ENCODE data around the gene ZC3H14.

Gene ZC3H14

GRCh38 chr14:88632512-88632911, 69.7 kb downstream of the ZC3H14 start:
- Histone ChIP-seq H3K27ac (ENCODE audit: low read length) (no peak overlapping the region), H3K4me3 (ENCODE audit: low read depth in 1 of 2, low read length in 2 of 2) (no peak overlapping the region), H3K4me1 (ENCODE audit: control insufficient read depth in 1 of 2, insufficient read depth in 2 of 2, low read length in 2 of 2) (no peaks in the 10 kb centered on the region), H3K36me3 (ENCODE audit: control insufficient read depth in 1 of 2, insufficient read depth in 2 of 2, low read length in 2 of 2) (no peaks in the 10 kb centered on the region), H3K9me3 (ENCODE audit: control insufficient read depth in 1 of 2, low read length in 2 of 2) (no peaks in the 10 kb centered on the region), H3K27me3 (ENCODE audit: low read depth, low read length) (no peaks in the 10 kb centered on the region)

DNA sequence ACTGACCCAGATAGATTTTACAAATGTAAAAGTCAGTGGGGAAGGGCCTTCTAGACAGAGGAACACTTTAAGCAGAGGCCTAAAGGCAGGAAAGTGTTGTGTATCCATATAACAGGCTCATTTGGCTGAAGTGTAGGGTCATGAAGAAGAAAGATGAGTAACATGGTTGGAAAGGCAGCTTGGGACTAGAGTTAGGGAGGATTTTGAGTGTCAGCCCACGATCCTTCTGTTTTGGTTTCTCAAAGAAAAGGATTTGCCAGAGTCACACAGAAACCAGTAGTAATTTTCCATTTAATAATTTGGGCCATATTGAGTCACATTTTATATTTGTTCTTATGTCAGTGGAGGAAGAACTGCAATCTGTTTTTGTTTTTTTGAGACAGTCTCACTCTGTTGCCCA, 76.4 kb downstream of the ZC3H14 start:
- H3K4me1 ChIP-seq (ENCODE audit: control insufficient read depth in 1 of 2, insufficient read depth in 2 of 2, low read length in 2 of 2): no peaks in the 10 kb centered on the region
- H3K27me3 ChIP-seq (ENCODE audit: low read depth, low read length): no peaks in the 10 kb centered on the region
- no peak overlapping the region for H3K27ac ChIP-seq (ENCODE audit: low read length)
- H3K4me3 ChIP-seq (ENCODE audit: low read depth in 1 of 2, low read length in 2 of 2): no peak overlapping the region
- H3K9me3 ChIP-seq (ENCODE audit: control insufficient read depth in 1 of 2, low read length in 2 of 2): no peaks in the 10 kb centered on the region
- no peaks in the 10 kb centered on the region for H3K36me3 ChIP-seq (ENCODE audit: control insufficient read depth in 1 of 2, insufficient read depth in 2 of 2, low read length in 2 of 2)

GRCh38 chr14:88660056-88660455, 97.2 kb downstream of the ZC3H14 start:
- Histone ChIP-seq H3K27ac (ENCODE audit: low read length) (no peak overlapping the region), H3K27me3 (ENCODE audit: low read depth, low read length) (no peaks in the 10 kb centered on the region), H3K4me1 (ENCODE audit: control insufficient read depth in 1 of 2, insufficient read depth in 2 of 2, low read length in 2 of 2) (no peaks in the 10 kb centered on the region), H3K9me3 (ENCODE audit: control insufficient read depth in 1 of 2, low read length in 2 of 2) (no peaks in the 10 kb centered on the region), H3K36me3 (ENCODE audit: control insufficient read depth in 1 of 2, insufficient read depth in 2 of 2, low read length in 2 of 2) (peaks cover 0 to 2% of the 10 kb centered on the region in 2 donors), H3K4me3 (ENCODE audit: low read depth in 1 of 2, low read length in 2 of 2) (no peak overlapping the region)

GRCh38 chr14:88667555-88668273, 104.9 kb downstream of the ZC3H14 start:
- Histone ChIP-seq H3K4me1 (ENCODE audit: control insufficient read depth in 1 of 2, insufficient read depth in 2 of 2, low read length in 2 of 2) (peaks cover 0 to 7% of the 10 kb centered on the region in 2 donors), H3K36me3 (ENCODE audit: control insufficient read depth in 1 of 2, insufficient read depth in 2 of 2, low read length in 2 of 2) (peaks cover 0 to 4% of the 10 kb centered on the region in 2 donors), H3K9me3 (ENCODE audit: control insufficient read depth in 1 of 2, low read length in 2 of 2) (peaks cover 0 to 3% of the 10 kb centered on the region in 2 donors), H3K27me3 (ENCODE audit: low read depth, low read length) (no peaks in the 10 kb centered on the region), H3K27ac (ENCODE audit: low read length) (no peak overlapping the region), H3K4me3 (ENCODE audit: low read depth in 1 of 2, low read length in 2 of 2) (no peak overlapping the region)

DNA sequence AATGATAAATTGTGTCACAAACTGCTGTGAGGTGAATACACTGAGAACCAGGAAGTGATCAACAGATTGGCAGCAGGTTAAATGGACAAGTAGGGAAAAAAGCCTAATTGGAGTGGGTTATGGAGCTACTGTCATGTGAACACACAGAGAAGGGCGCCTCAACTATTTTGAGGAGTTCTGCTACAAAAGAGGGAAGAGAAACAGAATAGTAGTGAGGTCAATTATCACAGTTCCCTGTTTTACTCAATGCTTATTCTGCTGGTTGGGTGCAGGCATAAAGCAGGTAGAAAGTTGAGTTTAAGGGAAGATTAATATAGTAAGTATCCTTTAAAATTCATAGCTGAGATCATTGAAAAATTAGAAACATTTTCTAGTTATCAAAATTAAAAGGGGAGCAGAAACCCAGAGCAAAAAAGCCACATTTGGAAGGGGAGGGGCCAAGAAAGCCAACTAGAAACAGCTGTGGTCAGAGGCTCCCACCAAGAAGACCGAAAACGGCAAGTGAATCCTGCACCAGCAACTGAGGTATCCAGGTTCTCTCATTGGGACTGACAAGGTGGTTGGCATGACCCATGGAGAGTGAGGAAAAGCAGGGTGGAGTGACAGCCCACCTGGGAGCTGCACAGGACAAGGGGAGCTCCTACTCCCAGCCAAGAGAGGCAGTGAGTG, 105.7 kb downstream of the ZC3H14 start:
- Histone ChIP-seq H3K36me3 (ENCODE audit: control insufficient read depth in 1 of 2, insufficient read depth in 2 of 2, low read length in 2 of 2) (peaks cover 0 to 4% of the 10 kb centered on the region in 2 donors), H3K4me3 (ENCODE audit: low read depth in 1 of 2, low read length in 2 of 2) (no peak overlapping the region), H3K9me3 (ENCODE audit: control insufficient read depth in 1 of 2, low read length in 2 of 2) (peaks cover 0 to 3% of the 10 kb centered on the region in 2 donors), H3K27me3 (ENCODE audit: low read depth, low read length) (no peaks in the 10 kb centered on the region), H3K4me1 (ENCODE audit: control insufficient read depth in 1 of 2, insufficient read depth in 2 of 2, low read length in 2 of 2) (peaks cover 0 to 7% of the 10 kb centered on the region in 2 donors), H3K27ac (ENCODE audit: low read length) (no peak overlapping the region)

GRCh38 chr14:88669346-88669745, 106.5 kb downstream of the ZC3H14 start:
- Histone ChIP-seq H3K27me3 (ENCODE audit: low read depth, low read length) (no peaks in the 10 kb centered on the region), H3K4me3 (ENCODE audit: low read depth in 1 of 2, low read length in 2 of 2) (no peak overlapping the region), H3K4me1 (ENCODE audit: control insufficient read depth in 1 of 2, insufficient read depth in 2 of 2, low read length in 2 of 2) (peaks cover 0 to 7% of the 10 kb centered on the region in 2 donors), H3K9me3 (ENCODE audit: control insufficient read depth in 1 of 2, low read length in 2 of 2) (peaks cover 0 to 3% of the 10 kb centered on the region in 2 donors), H3K27ac (ENCODE audit: low read length) (no peak overlapping the region), H3K36me3 (ENCODE audit: control insufficient read depth in 1 of 2, insufficient read depth in 2 of 2, low read length in 2 of 2) (peaks cover 0 to 4% of the 10 kb centered on the region in 2 donors)

Measured in muscle layer of duodenum (tissue), 2 donors.